ENCODE results near the gene ST6GAL1.

DNA sequence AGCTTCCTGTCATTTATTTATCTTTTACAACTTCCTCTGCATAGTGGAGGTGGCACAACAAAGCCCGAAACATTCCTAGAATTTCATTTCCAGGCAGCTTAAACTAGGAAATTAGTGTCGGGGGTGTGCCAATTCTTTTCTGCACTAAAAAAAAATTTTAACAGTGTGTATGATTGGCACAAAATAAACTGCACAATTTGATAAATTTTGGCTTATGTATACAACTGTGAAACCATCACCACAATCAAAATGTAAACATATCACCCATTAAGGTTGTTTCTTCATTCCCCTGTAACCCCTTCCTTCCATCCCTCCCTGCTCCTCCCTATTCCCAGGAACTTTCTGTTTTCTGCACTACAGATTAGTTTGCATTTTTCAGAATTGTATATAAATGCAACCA, 154.3 kb downstream of the ST6GAL1 start:
- TF ChIP-seq, protein P1, sequence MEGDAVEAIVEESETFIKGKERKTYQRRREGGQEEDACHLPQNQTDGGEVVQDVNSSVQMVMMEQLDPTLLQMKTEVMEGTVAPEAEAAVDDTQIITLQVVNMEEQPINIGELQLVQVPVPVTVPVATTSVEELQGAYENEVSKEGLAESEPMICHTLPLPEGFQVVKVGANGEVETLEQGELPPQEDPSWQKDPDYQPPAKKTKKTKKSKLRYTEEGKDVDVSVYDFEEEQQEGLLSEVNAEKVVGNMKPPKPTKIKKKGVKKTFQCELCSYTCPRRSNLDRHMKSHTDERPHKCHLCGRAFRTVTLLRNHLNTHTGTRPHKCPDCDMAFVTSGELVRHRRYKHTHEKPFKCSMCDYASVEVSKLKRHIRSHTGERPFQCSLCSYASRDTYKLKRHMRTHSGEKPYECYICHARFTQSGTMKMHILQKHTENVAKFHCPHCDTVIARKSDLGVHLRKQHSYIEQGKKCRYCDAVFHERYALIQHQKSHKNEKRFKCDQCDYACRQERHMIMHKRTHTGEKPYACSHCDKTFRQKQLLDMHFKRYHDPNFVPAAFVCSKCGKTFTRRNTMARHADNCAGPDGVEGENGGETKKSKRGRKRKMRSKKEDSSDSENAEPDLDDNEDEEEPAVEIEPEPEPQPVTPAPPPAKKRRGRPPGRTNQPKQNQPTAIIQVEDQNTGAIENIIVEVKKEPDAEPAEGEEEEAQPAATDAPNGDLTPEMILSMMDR (IDR thresholded peaks at IDR 0.05; ENCODE audit: borderline replicate concordance, extremely low read depth, low read length, poor library complexity, severe bottlenecking), result no peak
- TF ChIP-seq EZH2 (IDR thresholded peaks at IDR 0.05; ENCODE audit: borderline replicate concordance, low read depth, low read length, severe bottlenecking), result no peak

All from DND-41 (cell line).